ENCODE results near the gene CT45A6. TPM values are rescaled to one million over a fixed set of nuclear protein-coding genes. Genes with fewer than 3 reads are reported as not detected.
"Not testable (repeated sequence)": the region's sequence is repeated elsewhere in the genome, so short reads cannot be mapped to it uniquely, and the experiment has no call there.

CT45A6 gene, protein sequence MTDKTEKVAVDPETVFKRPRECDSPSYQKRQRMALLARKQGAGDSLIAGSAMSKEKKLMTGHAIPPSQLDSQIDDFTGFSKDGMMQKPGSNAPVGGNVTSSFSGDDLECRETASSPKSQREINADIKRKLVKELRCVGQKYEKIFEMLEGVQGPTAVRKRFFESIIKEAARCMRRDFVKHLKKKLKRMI
- total RNA-seq (not detected), polyA plus RNA-seq (not detected)
- long read RNA-seq, donor 1, result 0 reads
- long read RNA-seq, donor 2, result 0 reads
- long read RNA-seq, donor 3, result 0 reads
- long read RNA-seq, donor 4, result 0 reads
- long read RNA-seq, donor 5, result 0 reads
- long read RNA-seq, donor 6, result 0 reads
- long read RNA-seq, donor 7, result 0 reads
- long read RNA-seq, donor 8, result 0 reads
- long read RNA-seq, donor 9, result 0 reads
- long read RNA-seq, donor 10, result 0 reads

DNA sequence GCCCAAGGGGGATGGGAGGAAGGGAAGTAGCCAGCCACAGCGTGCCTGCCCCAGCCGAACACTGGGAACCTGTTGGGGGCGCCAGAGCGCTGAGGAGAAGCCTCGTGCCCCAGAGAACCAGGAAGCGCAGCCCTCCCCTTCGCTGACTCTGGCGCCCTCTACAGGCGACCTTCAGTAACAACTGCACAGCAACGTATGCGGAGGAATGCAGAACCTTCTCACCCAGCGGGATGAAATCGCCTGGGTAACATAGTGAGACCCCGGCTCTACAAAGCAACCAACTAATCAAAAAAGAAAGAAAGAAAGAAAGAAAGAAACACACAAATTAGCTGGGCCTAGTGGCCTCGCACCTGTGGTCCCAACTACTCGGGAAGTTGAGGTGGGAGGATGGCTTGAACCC is at the start of gene CT45A6:
Gene CT45A6, minus strand, starts transcription at position 101 of the 400 bp plus-strand sequence. CDS start 3,794 bp downstream, outside the sequence.
- not testable (repeated sequence) for H3K36me3 ChIP-seq (ENCODE audit: control insufficient read depth in 2 of 2, insufficient read depth in 2 of 2, low read length in 1 of 2); H3K4me3 ChIP-seq (ENCODE audit: low read length in 2 of 2); H3K4me1 ChIP-seq (ENCODE audit: control insufficient read depth in 2 of 2, insufficient read depth in 2 of 2, low read length in 2 of 2); DNase-seq (ENCODE audit: low read depth in 6 of 9, low spot score in 9 of 9); H3K9me3 ChIP-seq (ENCODE audit: control insufficient read depth in 2 of 2, insufficient read depth in 1 of 2, low read length in 1 of 2); H3K27me3 ChIP-seq (ENCODE audit: control insufficient read depth in 2 of 2, insufficient read depth in 1 of 2, low read length in 1 of 2); H3K27ac ChIP-seq (ENCODE audit: low read depth in 1 of 2, low read length in 1 of 2)
- WGBS, result no CpG with 5 or more reads among the region's 16 CpGs

DNA sequence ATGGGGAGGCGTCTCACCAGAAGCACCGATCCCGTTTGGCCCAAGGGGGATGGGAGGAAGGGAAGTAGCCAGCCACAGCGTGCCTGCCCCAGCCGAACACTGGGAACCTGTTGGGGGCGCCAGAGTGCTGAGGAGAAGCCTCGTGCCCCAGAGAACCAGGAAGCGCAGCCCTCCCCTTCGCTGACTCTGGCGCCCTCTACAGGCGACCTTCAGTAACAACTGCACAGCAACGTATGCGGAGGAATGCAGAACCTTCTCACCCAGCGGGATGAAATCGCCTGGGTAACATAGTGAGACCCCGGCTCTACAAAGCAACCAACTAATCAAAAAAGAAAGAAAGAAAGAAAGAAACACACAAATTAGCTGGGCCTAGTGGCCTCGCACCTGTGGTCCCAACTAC is 34.6 kb upstream of the CT45A6 start, which contains the start of gene CT45A7:
Gene CT45A7, minus strand, starts transcription at position 101 of the 400 bp plus-strand sequence. CDS start 3,747 bp downstream, outside the sequence.
- WGBS, result no CpG with 5 or more reads among the region's 17 CpGs
- not testable (repeated sequence) for H3K27me3 ChIP-seq (ENCODE audit: control insufficient read depth in 2 of 2, insufficient read depth in 1 of 2, low read length in 1 of 2); H3K4me3 ChIP-seq (ENCODE audit: low read length in 2 of 2); H3K36me3 ChIP-seq (ENCODE audit: control insufficient read depth in 2 of 2, insufficient read depth in 2 of 2, low read length in 1 of 2); H3K4me1 ChIP-seq (ENCODE audit: control insufficient read depth in 2 of 2, insufficient read depth in 2 of 2, low read length in 2 of 2); DNase-seq (ENCODE audit: low read depth in 6 of 9, low spot score in 9 of 9); H3K27ac ChIP-seq (ENCODE audit: low read depth in 1 of 2, low read length in 1 of 2); H3K9me3 ChIP-seq (ENCODE audit: control insufficient read depth in 2 of 2, insufficient read depth in 1 of 2, low read length in 1 of 2)

DNA sequence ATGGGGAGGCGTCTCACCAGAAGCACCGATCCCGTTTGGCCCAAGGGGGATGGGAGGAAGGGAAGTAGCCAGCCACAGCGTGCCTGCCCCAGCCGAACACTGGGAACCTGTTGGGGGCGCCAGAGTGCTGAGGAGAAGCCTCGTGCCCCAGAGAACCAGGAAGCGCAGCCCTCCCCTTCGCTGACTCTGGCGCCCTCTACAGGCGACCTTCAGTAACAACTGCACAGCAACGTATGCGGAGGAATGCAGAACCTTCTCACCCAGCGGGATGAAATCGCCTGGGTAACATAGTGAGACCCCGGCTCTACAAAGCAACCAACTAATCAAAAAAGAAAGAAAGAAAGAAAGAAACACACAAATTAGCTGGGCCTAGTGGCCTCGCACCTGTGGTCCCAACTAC is 17.3 kb upstream of the CT45A6 start, which contains the start of gene CT45A2:
Gene CT45A2, minus strand, starts transcription at position 101 of the 400 bp plus-strand sequence. CDS start 3,747 bp downstream, outside the sequence.
- WGBS, result no CpG with 5 or more reads among the region's 17 CpGs
- H3K4me3 ChIP-seq (ENCODE audit: low read length in 2 of 2); H3K4me1 ChIP-seq (ENCODE audit: control insufficient read depth in 2 of 2, insufficient read depth in 2 of 2, low read length in 2 of 2); H3K9me3 ChIP-seq (ENCODE audit: control insufficient read depth in 2 of 2, insufficient read depth in 1 of 2, low read length in 1 of 2); H3K27ac ChIP-seq (ENCODE audit: low read depth in 1 of 2, low read length in 1 of 2); H3K27me3 ChIP-seq (ENCODE audit: control insufficient read depth in 2 of 2, insufficient read depth in 1 of 2, low read length in 1 of 2); DNase-seq (ENCODE audit: low read depth in 6 of 9, low spot score in 9 of 9); H3K36me3 ChIP-seq (ENCODE audit: control insufficient read depth in 2 of 2, insufficient read depth in 2 of 2, low read length in 1 of 2): not testable (repeated sequence)

DNA sequence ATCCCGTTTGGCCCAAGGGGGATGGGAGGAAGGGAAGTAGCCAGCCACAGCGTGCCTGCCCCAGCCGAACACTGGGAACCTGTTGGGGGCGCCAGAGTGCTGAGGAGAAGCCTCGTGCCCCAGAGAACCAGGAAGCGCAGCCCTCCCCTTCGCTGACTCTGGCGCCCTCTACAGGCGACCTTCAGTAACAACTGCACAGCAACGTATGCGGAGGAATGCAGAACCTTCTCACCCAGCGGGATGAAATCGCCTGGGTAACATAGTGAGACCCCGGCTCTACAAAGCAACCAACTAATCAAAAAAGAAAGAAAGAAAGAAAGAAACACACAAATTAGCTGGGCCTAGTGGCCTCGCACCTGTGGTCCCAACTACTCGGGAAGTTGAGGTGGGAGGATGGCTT is 17.2 kb downstream of the CT45A6 start, which contains the start of gene CT45A5:
Gene CT45A5, minus strand, starts transcription at position 101 of the 400 bp plus-strand sequence. CDS start 3,774 bp downstream, outside the sequence.
- not testable (repeated sequence) for H3K27me3 ChIP-seq (ENCODE audit: control insufficient read depth in 2 of 2, insufficient read depth in 1 of 2, low read length in 1 of 2); H3K36me3 ChIP-seq (ENCODE audit: control insufficient read depth in 2 of 2, insufficient read depth in 2 of 2, low read length in 1 of 2); H3K4me1 ChIP-seq (ENCODE audit: control insufficient read depth in 2 of 2, insufficient read depth in 2 of 2, low read length in 2 of 2); H3K9me3 ChIP-seq (ENCODE audit: control insufficient read depth in 2 of 2, insufficient read depth in 1 of 2, low read length in 1 of 2); H3K27ac ChIP-seq (ENCODE audit: low read depth in 1 of 2, low read length in 1 of 2); DNase-seq (ENCODE audit: low read depth in 6 of 9, low spot score in 9 of 9); H3K4me3 ChIP-seq (ENCODE audit: low read length in 2 of 2)
- no CpG with 5 or more reads among the region's 16 CpGs for WGBS

DNA sequence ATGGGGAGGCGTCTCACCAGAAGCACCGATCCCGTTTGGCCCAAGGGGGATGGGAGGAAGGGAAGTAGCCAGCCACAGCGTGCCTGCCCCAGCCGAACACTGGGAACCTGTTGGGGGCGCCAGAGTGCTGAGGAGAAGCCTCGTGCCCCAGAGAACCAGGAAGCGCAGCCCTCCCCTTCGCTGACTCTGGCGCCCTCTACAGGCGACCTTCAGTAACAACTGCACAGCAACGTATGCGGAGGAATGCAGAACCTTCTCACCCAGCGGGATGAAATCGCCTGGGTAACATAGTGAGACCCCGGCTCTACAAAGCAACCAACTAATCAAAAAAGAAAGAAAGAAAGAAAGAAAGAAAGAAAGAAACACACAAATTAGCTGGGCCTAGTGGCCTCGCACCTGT is 34.5 kb downstream of the CT45A6 start, which contains the start of gene CT45A3:
Gene CT45A3, minus strand, starts transcription at position 101 of the 400 bp plus-strand sequence. CDS start 3,747 bp downstream, outside the sequence.
- no CpG with 5 or more reads among the region's 17 CpGs for WGBS
- H3K36me3 ChIP-seq (ENCODE audit: control insufficient read depth in 2 of 2, insufficient read depth in 2 of 2, low read length in 1 of 2); H3K9me3 ChIP-seq (ENCODE audit: control insufficient read depth in 2 of 2, insufficient read depth in 1 of 2, low read length in 1 of 2); H3K27me3 ChIP-seq (ENCODE audit: control insufficient read depth in 2 of 2, insufficient read depth in 1 of 2, low read length in 1 of 2); H3K4me3 ChIP-seq (ENCODE audit: low read length in 2 of 2); H3K4me1 ChIP-seq (ENCODE audit: control insufficient read depth in 2 of 2, insufficient read depth in 2 of 2, low read length in 2 of 2); DNase-seq (ENCODE audit: low read depth in 6 of 9, low spot score in 9 of 9); H3K27ac ChIP-seq (ENCODE audit: low read depth in 1 of 2, low read length in 1 of 2): not testable (repeated sequence)

DNA sequence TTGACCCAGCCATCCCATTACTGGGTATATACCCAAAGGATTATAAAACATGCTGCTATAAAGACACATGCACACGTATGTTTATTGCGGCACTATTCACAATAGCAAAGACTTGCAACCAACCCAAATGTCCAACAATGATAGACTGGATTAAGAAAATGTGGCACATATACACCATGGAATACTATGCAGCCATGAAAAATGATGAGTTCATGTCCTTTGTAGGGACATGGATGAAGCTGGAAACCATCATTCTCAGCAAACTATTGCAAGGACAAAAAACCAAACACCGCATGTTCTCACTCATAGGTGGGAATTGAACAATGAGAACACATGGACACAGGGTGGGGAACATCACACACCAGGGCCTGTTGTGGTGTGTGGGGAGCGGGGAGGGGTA is 57.8 kb downstream of the CT45A6 start:
- not testable (repeated sequence) for H3K27ac ChIP-seq (ENCODE audit: low read depth in 1 of 2, low read length in 1 of 2); H3K4me1 ChIP-seq (ENCODE audit: control insufficient read depth in 2 of 2, insufficient read depth in 2 of 2, low read length in 2 of 2); H3K36me3 ChIP-seq (ENCODE audit: control insufficient read depth in 2 of 2, insufficient read depth in 2 of 2, low read length in 1 of 2); DNase-seq (ENCODE audit: low read depth in 6 of 9, low spot score in 9 of 9); H3K4me3 ChIP-seq (ENCODE audit: low read length in 2 of 2); H3K27me3 ChIP-seq (ENCODE audit: control insufficient read depth in 2 of 2, insufficient read depth in 1 of 2, low read length in 1 of 2); H3K9me3 ChIP-seq (ENCODE audit: control insufficient read depth in 2 of 2, insufficient read depth in 1 of 2, low read length in 1 of 2)
- WGBS, result 96% methylated on average over 3 of the region's 4 CpGs

Other genes with a start within 250 kb of the CT45A6 start
- not detected for gene CT45A1, start 89.1 kb downstream of the CT45A6 start, total RNA-seq
- not detected for gene CT45A1, start 89.1 kb downstream of the CT45A6 start, polyA plus RNA-seq
- gene CT45A3, start 34.6 kb downstream of the CT45A6 start, total RNA-seq, result not detected
- gene CT45A3, start 34.6 kb downstream of the CT45A6 start, polyA plus RNA-seq, result 0.16 TPM
- not detected for gene CT45A5, start 17.3 kb downstream of the CT45A6 start, total RNA-seq
- gene CT45A5, start 17.3 kb downstream of the CT45A6 start, polyA plus RNA-seq, result 0.71 TPM
- not detected for gene CT45A2, start 17.2 kb upstream of the CT45A6 start, total RNA-seq
- gene CT45A2, start 17.2 kb upstream of the CT45A6 start, polyA plus RNA-seq, result not detected
- gene CT45A7, start 34.5 kb upstream of the CT45A6 start, total RNA-seq, result not detected
- not detected for gene CT45A7, start 34.5 kb upstream of the CT45A6 start, polyA plus RNA-seq
- gene CT45A8, start 51.8 kb upstream of the CT45A6 start, total RNA-seq, result not detected
- not detected for gene CT45A8, start 51.8 kb upstream of the CT45A6 start, polyA plus RNA-seq
- gene CT45A9, start 69.0 kb upstream of the CT45A6 start, total RNA-seq, result not detected
- not detected for gene CT45A9, start 69.0 kb upstream of the CT45A6 start, polyA plus RNA-seq
- not detected for gene CT45A10, start 90.7 kb upstream of the CT45A6 start, total RNA-seq
- not detected for gene CT45A10, start 90.7 kb upstream of the CT45A6 start, polyA plus RNA-seq
- gene SAGE1, start 90.9 kb upstream of the CT45A6 start, total RNA-seq, result not detected
- 0.09 TPM for gene SAGE1, start 90.9 kb upstream of the CT45A6 start, polyA plus RNA-seq
- gene MMGT1, start 171.2 kb upstream of the CT45A6 start, total RNA-seq, result 8.7 TPM
- 8.1 TPM for gene MMGT1, start 171.2 kb upstream of the CT45A6 start, polyA plus RNA-seq
- gene SLC9A6, start 182.6 kb upstream of the CT45A6 start, total RNA-seq, result 7.7 TPM
- 12.6 TPM for gene SLC9A6, start 182.6 kb upstream of the CT45A6 start, polyA plus RNA-seq

Measured in thymus (tissue), 14 donors.